Measurements from ENCODE around the gene TFB1M.
"Not testable (repeated sequence)": the region's sequence is repeated elsewhere in the genome, so short reads cannot be mapped to it uniquely, and the experiment has no call there.

The TFB1M gene

GRCh38 chr6:155324172-155324571 is 9.9 kb upstream of the TFB1M start:
- TF ChIP-seq CTCF (IDR thresholded peaks at IDR 0.05; ENCODE audit: low read length, missing control alignments) = no peak
- no peak for DNase-seq (ENCODE audit: low read depth)
- H3K4me3 ChIP-seq (replicated peaks; ENCODE audit: low read depth, low read length) = no peak overlapping the region

- H3K4me3 ChIP-seq (replicated peaks; ENCODE audit: low read depth, low read length) = no peak overlapping the region
- TF ChIP-seq CTCF (IDR thresholded peaks at IDR 0.05; ENCODE audit: low read length, missing control alignments) = no peak
- no peak for DNase-seq (ENCODE audit: low read depth)
Observed at GRCh38 chr6:155319902-155320301, 5.6 kb upstream of the TFB1M start.

- peak; percentile 27 for TF ChIP-seq CTCF (IDR thresholded peaks at IDR 0.05; ENCODE audit: low read length, missing control alignments)
- H3K4me3 ChIP-seq (replicated peaks; ENCODE audit: low read depth, low read length) = no peak overlapping the region
- peak; percentile 17 for DNase-seq (ENCODE audit: low read depth)
Observed at GRCh38 chr6:155317186-155317585, 2.9 kb upstream of the TFB1M start.

GRCh38 chr6:155316419-155316818 is 2.1 kb upstream of the TFB1M start:
- TF ChIP-seq CTCF (IDR thresholded peaks at IDR 0.05; ENCODE audit: low read length, missing control alignments) = no peak
- no peak for DNase-seq (ENCODE audit: low read depth)

GRCh38 chr6:155315516-155315871 is 1.2 kb upstream of the TFB1M start:
- peak; percentile 58 for DNase-seq (ENCODE audit: low read depth)
- peak overlapping the region; percentile 89 for H3K4me3 ChIP-seq (replicated peaks; ENCODE audit: low read depth, low read length)
- TF ChIP-seq CTCF (IDR thresholded peaks at IDR 0.05; ENCODE audit: low read length, missing control alignments) = no peak

More at GRCh38 chr6:155316419-155316818, 2.1 kb upstream of the TFB1M start:
- no peak overlapping the region for H3K4me3 ChIP-seq (replicated peaks; ENCODE audit: low read depth, low read length)

- TF ChIP-seq CTCF (IDR thresholded peaks at IDR 0.05; ENCODE audit: low read length, missing control alignments) = no peak
- H3K4me3 ChIP-seq (replicated peaks; ENCODE audit: low read depth, low read length) = peak overlapping the region; percentile 89
- peak; percentile 94 for DNase-seq (ENCODE audit: low read depth)
Observed at GRCh38 chr6:155314773-155315515, 660 bp upstream of the TFB1M start.

- DNase-seq (ENCODE audit: low read depth) = peak; percentile 14
- peak overlapping the region; percentile 89 for H3K4me3 ChIP-seq (replicated peaks; ENCODE audit: low read depth, low read length)
- no peak for TF ChIP-seq CTCF (IDR thresholded peaks at IDR 0.05; ENCODE audit: low read length, missing control alignments)
Observed at GRCh38 chr6:155313602-155314091, 637 bp downstream of the TFB1M start.

GRCh38 chr6:155312950-155313349 is 1.3 kb downstream of the TFB1M start:
- not testable (repeated sequence) for DNase-seq (ENCODE audit: low read depth)
- H3K4me3 ChIP-seq (replicated peaks; ENCODE audit: low read depth, low read length) = peak overlapping the region; percentile 89

Data from fibroblast of pulmonary artery (primary cell).